Osteoblast (primary cell): Measurements from ENCODE around the gene FJX1. TPM values are rescaled to one million over a fixed set of nuclear protein-coding genes. Genes with fewer than 3 reads are reported as not detected.

Experiments used
- DNase-seq: peaks from one replicate; pipeline ENCODE4 v3.0.0; 2011; ENCODE audit warnings: low spot score, mixed read lengths; ENCODE audit not compliant: insufficient read length; ENCODE audit errors: missing footprints
- H2AFZ ChIP-seq: 2 replicates; pipeline ENCODE4 v1.6.0; 2011; ENCODE audit warnings: mild to moderate bottlenecking, low read length
- H3K27ac ChIP-seq: 2 replicates; pipeline ENCODE4 v1.5.1; 2011; ENCODE audit warnings: mild to moderate bottlenecking, low read depth, low read length, moderate library complexity
- H3K27me3 ChIP-seq: 2 replicates; pipeline ENCODE4 v1.6.0; 2012; ENCODE audit warnings: mild to moderate bottlenecking, control low read depth, inconsistent platforms, low read length, moderate library complexity; ENCODE audit not compliant: insufficient read depth
- H3K36me3 ChIP-seq: 2 replicates; pipeline ENCODE4 v1.5.1; 2011; ENCODE audit warnings: mild to moderate bottlenecking, low read length, control low read depth, moderate library complexity; ENCODE audit not compliant: insufficient read depth
- H3K4me1 ChIP-seq: 2 replicates; pipeline ENCODE4 v1.5.1; 2011; ENCODE audit warnings: mild to moderate bottlenecking, low read length, control low read depth, moderate library complexity; ENCODE audit not compliant: insufficient read depth
- H3K4me2 ChIP-seq: 2 replicates; pipeline ENCODE4 v1.6.0; 2011; ENCODE audit warnings: mild to moderate bottlenecking, low read length; ENCODE audit not compliant: insufficient read depth
- H3K4me3 ChIP-seq: fragments of 200-600 bp; sonication (generic); 3 replicates; pipeline ENCODE4 v1.5.1; 2012; ENCODE audit warnings: mild to moderate bottlenecking, low read length, inconsistent platforms; ENCODE audit not compliant: insufficient read depth
- H3K79me2 ChIP-seq: 2 replicates; pipeline ENCODE4 v1.6.0; 2012; ENCODE audit warnings: mild to moderate bottlenecking, low read length, control low read depth, inconsistent platforms; ENCODE audit not compliant: insufficient read depth
- H3K9me3 ChIP-seq: 2 replicates; pipeline ENCODE4 v1.5.1; 2011; ENCODE audit warnings: low read depth, low read length, control low read depth
- H4K20me1 ChIP-seq: 2 replicates; pipeline ENCODE4 v1.6.0; 2012; ENCODE audit warnings: mild to moderate bottlenecking, low read length, control low read depth; ENCODE audit not compliant: insufficient read depth
- total RNA-seq: library from RNA; depleted of rRNA; stranded (reverse); fragments of >200 nt; gene quantifications from 2 replicates; pipeline ENCODE4 v1.2.3, GENCODE V29; 2012
- TF ChIP-seq, protein P1 (sequence below): IDR thresholded peaks from 2 replicates; pipeline ENCODE4 v1.5.1; 2011; ENCODE audit warnings: mild to moderate bottlenecking, low read depth, low read length, moderate library complexity; ENCODE audit errors: extremely low read depth

Gene FJX1
- total RNA-seq, 1 donor, result 13.8 TPM

DNA sequence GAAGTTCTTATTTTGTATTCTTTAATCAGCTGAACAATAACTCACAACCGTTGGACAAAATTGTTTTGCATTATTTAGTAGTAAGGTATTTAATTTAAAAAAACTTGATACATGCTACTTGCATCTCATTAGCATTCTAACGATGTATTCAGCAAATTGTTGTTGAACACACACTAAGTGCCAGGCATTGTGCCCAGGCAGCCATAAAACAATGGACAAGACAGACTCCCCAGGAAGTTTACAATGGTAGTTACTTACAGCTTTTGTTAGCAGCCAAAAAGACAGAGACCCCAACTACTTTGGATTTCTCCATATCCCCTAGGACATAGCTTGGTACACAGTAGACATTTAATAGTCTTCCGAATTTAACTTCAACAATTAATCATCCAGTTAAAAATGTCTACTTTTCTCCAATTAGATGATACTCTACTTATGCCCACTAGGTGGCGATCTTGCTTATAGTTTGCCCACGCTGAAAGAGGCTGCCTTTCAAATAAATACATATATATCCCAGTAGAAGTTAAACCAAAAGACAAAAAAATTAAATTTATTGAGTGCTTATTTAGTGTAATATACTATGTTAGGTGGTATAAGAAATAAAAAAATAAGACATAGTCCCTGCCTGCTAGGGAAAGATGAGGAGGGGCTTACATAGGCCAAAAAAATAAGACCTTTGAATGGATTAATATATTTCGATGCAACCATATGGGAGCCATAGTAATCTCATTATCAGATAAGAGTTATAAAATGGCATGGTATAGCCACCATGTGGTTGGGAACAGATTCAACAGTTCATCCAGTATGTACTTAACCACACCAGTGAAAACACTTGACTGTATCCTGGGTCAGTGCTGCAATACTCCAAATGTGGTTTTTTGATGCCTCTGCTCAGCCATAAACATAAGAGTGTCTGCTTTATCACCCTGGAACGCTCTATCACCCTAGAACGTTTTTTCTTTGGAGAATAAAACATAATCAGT lies 2.0 kb upstream of the FJX1 start:
- TF ChIP-seq, protein P1, sequence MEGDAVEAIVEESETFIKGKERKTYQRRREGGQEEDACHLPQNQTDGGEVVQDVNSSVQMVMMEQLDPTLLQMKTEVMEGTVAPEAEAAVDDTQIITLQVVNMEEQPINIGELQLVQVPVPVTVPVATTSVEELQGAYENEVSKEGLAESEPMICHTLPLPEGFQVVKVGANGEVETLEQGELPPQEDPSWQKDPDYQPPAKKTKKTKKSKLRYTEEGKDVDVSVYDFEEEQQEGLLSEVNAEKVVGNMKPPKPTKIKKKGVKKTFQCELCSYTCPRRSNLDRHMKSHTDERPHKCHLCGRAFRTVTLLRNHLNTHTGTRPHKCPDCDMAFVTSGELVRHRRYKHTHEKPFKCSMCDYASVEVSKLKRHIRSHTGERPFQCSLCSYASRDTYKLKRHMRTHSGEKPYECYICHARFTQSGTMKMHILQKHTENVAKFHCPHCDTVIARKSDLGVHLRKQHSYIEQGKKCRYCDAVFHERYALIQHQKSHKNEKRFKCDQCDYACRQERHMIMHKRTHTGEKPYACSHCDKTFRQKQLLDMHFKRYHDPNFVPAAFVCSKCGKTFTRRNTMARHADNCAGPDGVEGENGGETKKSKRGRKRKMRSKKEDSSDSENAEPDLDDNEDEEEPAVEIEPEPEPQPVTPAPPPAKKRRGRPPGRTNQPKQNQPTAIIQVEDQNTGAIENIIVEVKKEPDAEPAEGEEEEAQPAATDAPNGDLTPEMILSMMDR, result peak; percentile 67
- no peak overlapping the region for H2AFZ ChIP-seq
- no peak overlapping the region for H3K4me3 ChIP-seq
- peaks cover 10% of the 10 kb centered on the region for H3K27me3 ChIP-seq
- peak; percentile 85 for DNase-seq
- H3K27ac ChIP-seq, result peak overlapping the region; percentile 49
- H3K4me2 ChIP-seq, result no peak overlapping the region
- H3K36me3 ChIP-seq, result no peaks in the 10 kb centered on the region
- peaks cover 26% of the 10 kb centered on the region for H3K4me1 ChIP-seq
- H3K79me2 ChIP-seq, result peaks cover 19% of the 10 kb centered on the region
- H4K20me1 ChIP-seq, result no peaks in the 10 kb centered on the region
- H3K9me3 ChIP-seq, result no peaks in the 10 kb centered on the region

DNA sequence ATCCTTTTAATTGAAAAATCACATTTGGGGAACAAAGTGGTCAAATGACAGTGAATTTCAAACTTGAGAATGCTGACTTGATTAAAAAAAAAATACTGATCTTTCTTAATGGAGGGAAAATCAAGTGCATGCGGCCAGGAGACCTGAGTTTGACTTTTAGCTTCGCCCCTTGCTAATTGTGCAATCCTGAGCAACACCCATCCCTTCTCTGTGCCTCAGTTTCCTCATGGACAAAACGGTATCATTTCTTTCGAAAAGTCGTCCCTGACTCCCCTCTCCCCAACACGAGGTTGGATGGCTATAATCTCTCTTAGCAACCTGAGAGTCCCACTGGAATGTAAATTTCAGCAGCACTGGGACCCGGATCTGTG lies 959 bp upstream of the FJX1 start:
- H4K20me1 ChIP-seq, result no peaks in the 10 kb centered on the region
- TF ChIP-seq, protein P1, result no peak
- peak overlapping the region; percentile 80 for H2AFZ ChIP-seq
- no peak for DNase-seq
- no peaks in the 10 kb centered on the region for H3K36me3 ChIP-seq
- H3K4me1 ChIP-seq, result peaks cover 37% of the 10 kb centered on the region
- H3K27me3 ChIP-seq, result peaks cover under 1% of the 10 kb centered on the region
- H3K27ac ChIP-seq, result peak overlapping the region; percentile 82
- H3K4me3 ChIP-seq, result peak overlapping the region; percentile 78
- no peaks in the 10 kb centered on the region for H3K9me3 ChIP-seq
- peak overlapping the region; percentile 91 for H3K4me2 ChIP-seq
- peaks cover 19% of the 10 kb centered on the region for H3K79me2 ChIP-seq

DNA sequence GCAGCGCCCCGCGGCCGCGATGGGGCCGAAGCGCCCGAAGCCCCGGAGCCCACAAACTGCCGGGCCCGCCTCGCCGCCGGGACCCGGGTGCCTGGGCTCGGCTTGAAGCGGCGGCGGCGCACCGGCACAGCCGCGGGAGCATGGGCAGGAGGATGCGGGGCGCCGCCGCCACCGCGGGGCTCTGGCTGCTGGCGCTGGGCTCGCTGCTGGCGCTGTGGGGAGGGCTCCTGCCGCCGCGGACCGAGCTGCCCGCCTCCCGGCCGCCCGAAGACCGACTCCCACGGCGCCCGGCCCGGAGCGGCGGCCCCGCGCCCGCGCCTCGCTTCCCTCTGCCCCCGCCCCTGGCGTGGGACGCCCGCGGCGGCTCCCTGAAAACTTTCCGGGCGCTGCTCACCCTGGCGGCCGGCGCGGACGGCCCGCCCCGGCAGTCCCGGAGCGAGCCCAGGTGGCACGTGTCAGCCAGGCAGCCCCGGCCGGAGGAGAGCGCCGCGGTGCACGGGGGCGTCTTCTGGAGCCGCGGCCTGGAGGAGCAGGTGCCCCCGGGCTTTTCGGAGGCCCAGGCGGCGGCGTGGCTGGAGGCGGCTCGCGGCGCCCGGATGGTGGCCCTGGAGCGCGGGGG lies 346 bp downstream of the FJX1 start:
- H3K79me2 ChIP-seq, result peaks cover 19% of the 10 kb centered on the region
- no peak overlapping the region for H2AFZ ChIP-seq
- H3K4me2 ChIP-seq, result peak overlapping the region; percentile 91
- TF ChIP-seq, protein P1, result no peak
- H3K27ac ChIP-seq, result peak overlapping the region; percentile 30
- DNase-seq, result peak; percentile 92
- H3K27me3 ChIP-seq, result no peaks in the 10 kb centered on the region
- peaks cover 50% of the 10 kb centered on the region for H3K4me1 ChIP-seq
- H4K20me1 ChIP-seq, result no peaks in the 10 kb centered on the region
- peak overlapping the region; percentile 78 for H3K4me3 ChIP-seq
- H3K36me3 ChIP-seq, result no peaks in the 10 kb centered on the region
- no peaks in the 10 kb centered on the region for H3K9me3 ChIP-seq
